Raji (cell line): Measurements from ENCODE around the gene C3orf85.

ENCODE experiments used
- POLR2A ChIP-seq: IDR thresholded peaks from 2 replicates; pipeline ENCODE4 v1.6.1; 2011; ENCODE audit warnings: low read depth, low read length, control low read depth; ENCODE audit not compliant: insufficient read depth

Gene C3orf85

DNA sequence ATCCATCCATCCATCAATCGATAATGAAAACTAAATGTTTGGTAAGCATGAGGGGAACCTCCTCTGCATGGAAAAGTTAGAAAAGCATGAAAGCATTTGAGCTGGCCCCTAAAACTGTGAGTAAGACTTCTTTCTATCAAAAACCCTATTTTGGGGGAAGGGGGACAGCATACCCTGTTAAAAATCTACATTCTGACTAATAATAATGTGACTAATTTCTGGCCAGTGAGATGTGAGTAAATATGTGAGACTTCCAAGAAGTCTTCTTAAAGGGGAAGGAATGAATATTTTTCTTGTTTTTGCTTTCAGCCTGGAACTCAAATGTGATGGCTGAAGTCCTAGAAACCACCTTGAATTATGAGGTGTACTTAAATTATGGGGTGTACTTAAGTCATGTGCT is 54.9 kb downstream of the C3orf85 start:
- no peak for TF ChIP-seq POLR2A

DNA sequence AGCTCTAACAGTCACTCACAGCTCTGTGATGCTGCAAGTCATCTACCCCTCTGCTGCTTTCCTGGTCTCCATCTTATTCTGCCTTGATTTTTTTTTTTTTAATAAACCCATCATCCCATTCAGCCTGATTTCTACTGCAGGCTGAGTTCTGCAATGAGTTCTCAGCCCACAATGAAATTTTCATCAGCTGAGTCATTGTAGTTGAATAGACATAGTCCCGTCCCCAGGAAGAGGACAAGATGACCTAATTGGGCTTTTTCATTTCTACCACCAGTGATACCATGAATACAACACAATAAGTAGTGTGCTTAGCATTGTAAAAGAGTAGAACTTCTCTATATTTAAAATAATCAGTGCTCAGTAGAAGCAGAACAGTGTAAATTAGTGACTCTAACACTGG is 59.3 kb downstream of the C3orf85 start:
- TF ChIP-seq POLR2A, result no peak
